HCT116 (cell line): ENCODE measurements around the gene EXD2.

ENCODE experiments used
- CEBPB ChIP-seq: IDR thresholded peaks from 2 replicates; pipeline ENCODE4 v1.6.1; 2012; ENCODE audit warnings: low read depth
- CTCF ChIP-seq, 3 experiments: fragments of 200-600 bp in 1 of 3; sonication (generic) in 1 of 3; IDR thresholded peaks in 2 of 3; conservative IDR thresholded peaks in 1 of 3; 2 replicates each; pipeline ENCODE4 v1.5.1; 2012 to 2017; ENCODE audit warnings: low read depth in 2 of 3, low read length in 2 of 3, antibody characterized with exemption in 1 of 3, borderline replicate concordance in 1 of 3, control low read depth in 1 of 3, mild to moderate bottlenecking in 1 of 3, mixed read lengths in 1 of 3, mixed run types in 1 of 3, moderate library complexity in 1 of 3; ENCODE audit not compliant: insufficient read depth in 1 of 3
- EGR1 ChIP-seq: IDR thresholded peaks from 2 replicates; pipeline ENCODE4 v1.6.1; 2012; ENCODE audit warnings: low read depth
- EZH2 ChIP-seq: fragments of 200-600 bp; sonication (generic); IDR thresholded peaks from 2 replicates; pipeline ENCODE4 v1.6.1; 2017; ENCODE audit warnings: antibody characterized with exemption, mixed run types
- FOSL1 ChIP-seq: IDR thresholded peaks from 2 replicates; pipeline ENCODE4 v1.6.1; 2012; ENCODE audit warnings: low read depth
- JUND ChIP-seq: IDR thresholded peaks from 2 replicates; pipeline ENCODE4 v1.6.1; 2012
- MAX ChIP-seq: IDR thresholded peaks from 2 replicates; pipeline ENCODE4 v1.6.1; 2012
- POLR2A ChIP-seq: IDR thresholded peaks from 2 replicates; pipeline ENCODE4 v1.7.0; 2011; ENCODE audit warnings: borderline replicate concordance; ENCODE audit not compliant: insufficient read depth, insufficient read length; ENCODE audit errors: extremely low read depth
- POLR2AphosphoS5 ChIP-seq: IDR thresholded peaks from 2 replicates; pipeline ENCODE4 v1.6.1; 2011; ENCODE audit warnings: mild to moderate bottlenecking, low read depth, low read length, moderate library complexity
- REST ChIP-seq: IDR thresholded peaks from 2 replicates; pipeline ENCODE4 v1.6.1; 2012; ENCODE audit warnings: low read depth
- SIN3A ChIP-seq: IDR thresholded peaks from 2 replicates; pipeline ENCODE4 v1.6.1; 2012; ENCODE audit warnings: low read depth
- YY1 ChIP-seq: IDR thresholded peaks from 2 replicates; pipeline ENCODE4 v1.6.1; 2011; ENCODE audit warnings: low read length, low read depth, moderate library complexity, mild to moderate bottlenecking; ENCODE audit not compliant: insufficient replicate concordance; ENCODE audit errors: extremely low read depth
- ZNF274 ChIP-seq: fragments of 200-500 bp; sonication (Bioruptor generic); IDR thresholded peaks from 2 replicates; pipeline ENCODE4 v1.6.1; 2014; ENCODE audit warnings: mild to moderate bottlenecking, low read depth, low read length, inconsistent platforms

- TF ChIP-seq CTCF (IDR thresholded peaks at IDR 0.05 in 2 of 3, conservative IDR thresholded peaks at IDR 0.05 in 1 of 3; ENCODE audit: borderline replicate concordance in 1 of 3, insufficient read depth in 1 of 3, low read depth in 2 of 3, low read length in 2 of 3) (no peak), POLR2A (no peak), YY1 (no peak), EZH2 (no peak), ZNF274 (no peak), SIN3A (no peak), FOSL1 (no peak), POLR2AphosphoS5 (no peak), JUND (no peak), MAX (no peak), REST (no peak), CEBPB (no peak), EGR1 (no peak)
These were observed 33.6 kb downstream of the EXD2 start for GRCh38 chr14:69224946-69225345.
